ENCODE data around the gene CGAS. TPM values are rescaled to one million over a fixed set of nuclear protein-coding genes. Genes with fewer than 3 reads are reported as not detected.
A peak's percentile ranks its signal among the peaks of the same experiment; 100 is the strongest.

CGAS gene
- total and polyA plus RNA-seq, 9 of the 15 experiments (the other 6 are each of a cell fraction or from before 2014, with no cell fraction given): 0.01 to 0.32 (median 0.06) TPM; not detected in 2

DNA sequence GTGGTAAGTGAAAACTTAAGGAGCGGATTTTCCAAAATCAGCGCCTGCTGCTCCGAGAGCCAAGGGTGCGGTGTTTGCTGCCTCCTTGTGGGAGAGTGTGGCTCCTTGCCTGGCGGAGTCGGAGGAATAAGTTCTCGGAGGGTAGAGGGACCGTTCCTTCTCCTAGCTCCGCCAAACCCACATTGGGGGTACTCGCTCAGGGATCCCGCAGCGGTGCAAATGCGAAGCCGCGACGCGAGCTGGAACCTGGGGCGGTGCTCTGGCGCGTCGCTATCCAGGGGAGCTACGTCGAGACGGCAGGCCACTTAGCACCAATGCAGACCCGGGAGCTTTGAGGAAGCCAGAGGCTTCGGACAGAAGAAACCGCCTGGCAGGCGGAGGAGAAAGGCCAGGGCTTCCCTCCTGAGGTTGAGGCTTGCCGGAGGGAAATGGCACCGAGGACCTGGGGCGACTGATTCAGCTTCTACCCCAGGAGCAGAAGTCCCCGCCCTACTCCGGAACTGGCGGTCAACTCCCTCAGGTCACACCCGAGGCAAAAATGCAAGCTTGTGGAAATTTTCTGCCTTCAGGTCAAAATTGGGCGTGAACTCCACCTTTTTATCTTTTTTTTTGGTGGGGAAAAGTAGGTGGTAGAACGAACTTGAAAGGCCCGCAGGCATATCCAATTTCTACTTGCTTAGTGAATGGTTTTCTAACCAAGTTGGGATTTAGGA, 63.1 kb downstream of the CGAS start (continued):
- TF ChIP-seq, protein P1, sequence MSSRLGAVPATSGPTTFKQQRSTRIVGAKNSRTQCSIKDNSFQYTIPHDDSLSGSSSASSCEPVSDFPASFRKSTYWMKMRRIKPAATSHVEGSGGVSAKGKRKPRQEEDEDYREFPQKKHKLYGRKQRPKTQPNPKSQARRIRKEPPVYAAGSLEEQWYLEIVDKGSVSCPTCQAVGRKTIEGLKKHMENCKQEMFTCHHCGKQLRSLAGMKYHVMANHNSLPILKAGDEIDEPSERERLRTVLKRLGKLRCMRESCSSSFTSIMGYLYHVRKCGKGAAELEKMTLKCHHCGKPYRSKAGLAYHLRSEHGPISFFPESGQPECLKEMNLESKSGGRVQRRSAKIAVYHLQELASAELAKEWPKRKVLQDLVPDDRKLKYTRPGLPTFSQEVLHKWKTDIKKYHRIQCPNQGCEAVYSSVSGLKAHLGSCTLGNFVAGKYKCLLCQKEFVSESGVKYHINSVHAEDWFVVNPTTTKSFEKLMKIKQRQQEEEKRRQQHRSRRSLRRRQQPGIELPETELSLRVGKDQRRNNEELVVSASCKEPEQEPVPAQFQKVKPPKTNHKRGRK (tag; IDR thresholded peaks at IDR 0.05): no peak
- TF ChIP-seq ZNF766 (CRISPR knock-in tag; conservative IDR thresholded peaks at IDR 0.05) (peak; percentile 80), RBM34 (IDR thresholded peaks at IDR 0.05; ENCODE audit: borderline replicate concordance, insufficient read depth, low read length) (no peak), PRMT5 (CRISPR knock-in tag; IDR thresholded peaks at IDR 0.05) (no peak), SUPT5H (IDR thresholded peaks at IDR 0.05) (peak; percentile 90), COPS2 (conservative IDR thresholded peaks at IDR 0.05) (no peak), PCBP2 (IDR thresholded peaks at IDR 0.05; ENCODE audit: low read depth, low read length, poor library complexity, severe bottlenecking) (no peak), ZNF551 (CRISPR knock-in tag; IDR thresholded peaks at IDR 0.05) (no peak), U2AF2 (optimal IDR thresholded peaks at IDR 0.05; ENCODE audit: low read depth, low read length) (no peak), NELFE (IDR thresholded peaks at IDR 0.05; ENCODE audit: insufficient read depth, insufficient read length) (no peak), MTA2 (IDR thresholded peaks at IDR 0.05; ENCODE audit: low read depth) (no peak), DNMT1 (IDR thresholded peaks at IDR 0.05) (no peak), ZBTB17 (CRISPR knock-in tag; IDR thresholded peaks at IDR 0.05) (no peak), NR2C2 (CRISPR knock-in tag; IDR thresholded peaks at IDR 0.05) (no peak), NR2C2 (tag; IDR thresholded peaks at IDR 0.05) (peak; percentile 80)
- TF ChIP-seq, protein P2, sequence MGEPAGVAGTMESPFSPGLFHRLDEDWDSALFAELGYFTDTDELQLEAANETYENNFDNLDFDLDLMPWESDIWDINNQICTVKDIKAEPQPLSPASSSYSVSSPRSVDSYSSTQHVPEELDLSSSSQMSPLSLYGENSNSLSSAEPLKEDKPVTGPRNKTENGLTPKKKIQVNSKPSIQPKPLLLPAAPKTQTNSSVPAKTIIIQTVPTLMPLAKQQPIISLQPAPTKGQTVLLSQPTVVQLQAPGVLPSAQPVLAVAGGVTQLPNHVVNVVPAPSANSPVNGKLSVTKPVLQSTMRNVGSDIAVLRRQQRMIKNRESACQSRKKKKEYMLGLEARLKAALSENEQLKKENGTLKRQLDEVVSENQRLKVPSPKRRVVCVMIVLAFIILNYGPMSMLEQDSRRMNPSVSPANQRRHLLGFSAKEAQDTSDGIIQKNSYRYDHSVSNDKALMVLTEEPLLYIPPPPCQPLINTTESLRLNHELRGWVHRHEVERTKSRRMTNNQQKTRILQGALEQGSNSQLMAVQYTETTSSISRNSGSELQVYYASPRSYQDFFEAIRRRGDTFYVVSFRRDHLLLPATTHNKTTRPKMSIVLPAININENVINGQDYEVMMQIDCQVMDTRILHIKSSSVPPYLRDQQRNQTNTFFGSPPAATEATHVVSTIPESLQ (CRISPR knock-in tag; IDR thresholded peaks at IDR 0.05): peak; percentile 88; the same call in 1 of the 2 replicates
- TF ChIP-seq, protein P3, sequence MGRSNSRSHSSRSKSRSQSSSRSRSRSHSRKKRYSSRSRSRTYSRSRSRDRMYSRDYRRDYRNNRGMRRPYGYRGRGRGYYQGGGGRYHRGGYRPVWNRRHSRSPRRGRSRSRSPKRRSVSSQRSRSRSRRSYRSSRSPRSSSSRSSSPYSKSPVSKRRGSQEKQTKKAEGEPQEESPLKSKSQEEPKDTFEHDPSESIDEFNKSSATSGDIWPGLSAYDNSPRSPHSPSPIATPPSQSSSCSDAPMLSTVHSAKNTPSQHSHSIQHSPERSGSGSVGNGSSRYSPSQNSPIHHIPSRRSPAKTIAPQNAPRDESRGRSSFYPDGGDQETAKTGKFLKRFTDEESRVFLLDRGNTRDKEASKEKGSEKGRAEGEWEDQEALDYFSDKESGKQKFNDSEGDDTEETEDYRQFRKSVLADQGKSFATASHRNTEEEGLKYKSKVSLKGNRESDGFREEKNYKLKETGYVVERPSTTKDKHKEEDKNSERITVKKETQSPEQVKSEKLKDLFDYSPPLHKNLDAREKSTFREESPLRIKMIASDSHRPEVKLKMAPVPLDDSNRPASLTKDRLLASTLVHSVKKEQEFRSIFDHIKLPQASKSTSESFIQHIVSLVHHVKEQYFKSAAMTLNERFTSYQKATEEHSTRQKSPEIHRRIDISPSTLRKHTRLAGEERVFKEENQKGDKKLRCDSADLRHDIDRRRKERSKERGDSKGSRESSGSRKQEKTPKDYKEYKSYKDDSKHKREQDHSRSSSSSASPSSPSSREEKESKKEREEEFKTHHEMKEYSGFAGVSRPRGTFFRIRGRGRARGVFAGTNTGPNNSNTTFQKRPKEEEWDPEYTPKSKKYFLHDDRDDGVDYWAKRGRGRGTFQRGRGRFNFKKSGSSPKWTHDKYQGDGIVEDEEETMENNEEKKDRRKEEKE (IDR thresholded peaks at IDR 0.05; ENCODE audit: borderline replicate concordance in 1 of 2, control insufficient read depth in 1 of 2, low read depth in 2 of 2, low read length in 1 of 2): no peak
- TF ChIP-seq, protein P4, sequence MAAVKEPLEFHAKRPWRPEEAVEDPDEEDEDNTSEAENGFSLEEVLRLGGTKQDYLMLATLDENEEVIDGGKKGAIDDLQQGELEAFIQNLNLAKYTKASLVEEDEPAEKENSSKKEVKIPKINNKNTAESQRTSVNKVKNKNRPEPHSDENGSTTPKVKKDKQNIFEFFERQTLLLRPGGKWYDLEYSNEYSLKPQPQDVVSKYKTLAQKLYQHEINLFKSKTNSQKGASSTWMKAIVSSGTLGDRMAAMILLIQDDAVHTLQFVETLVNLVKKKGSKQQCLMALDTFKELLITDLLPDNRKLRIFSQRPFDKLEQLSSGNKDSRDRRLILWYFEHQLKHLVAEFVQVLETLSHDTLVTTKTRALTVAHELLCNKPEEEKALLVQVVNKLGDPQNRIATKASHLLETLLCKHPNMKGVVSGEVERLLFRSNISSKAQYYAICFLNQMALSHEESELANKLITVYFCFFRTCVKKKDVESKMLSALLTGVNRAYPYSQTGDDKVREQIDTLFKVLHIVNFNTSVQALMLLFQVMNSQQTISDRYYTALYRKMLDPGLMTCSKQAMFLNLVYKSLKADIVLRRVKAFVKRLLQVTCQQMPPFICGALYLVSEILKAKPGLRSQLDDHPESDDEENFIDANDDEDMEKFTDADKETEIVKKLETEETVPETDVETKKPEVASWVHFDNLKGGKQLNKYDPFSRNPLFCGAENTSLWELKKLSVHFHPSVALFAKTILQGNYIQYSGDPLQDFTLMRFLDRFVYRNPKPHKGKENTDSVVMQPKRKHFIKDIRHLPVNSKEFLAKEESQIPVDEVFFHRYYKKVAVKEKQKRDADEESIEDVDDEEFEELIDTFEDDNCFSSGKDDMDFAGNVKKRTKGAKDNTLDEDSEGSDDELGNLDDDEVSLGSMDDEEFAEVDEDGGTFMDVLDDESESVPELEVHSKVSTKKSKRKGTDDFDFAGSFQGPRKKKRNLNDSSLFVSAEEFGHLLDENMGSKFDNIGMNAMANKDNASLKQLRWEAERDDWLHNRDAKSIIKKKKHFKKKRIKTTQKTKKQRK (IDR thresholded peaks at IDR 0.05; ENCODE audit: borderline replicate concordance, low read depth, low read length): no peak

Measured in K562 (cell line).